ENCODE data around the gene TTC17.

TTC17 gene

DNA sequence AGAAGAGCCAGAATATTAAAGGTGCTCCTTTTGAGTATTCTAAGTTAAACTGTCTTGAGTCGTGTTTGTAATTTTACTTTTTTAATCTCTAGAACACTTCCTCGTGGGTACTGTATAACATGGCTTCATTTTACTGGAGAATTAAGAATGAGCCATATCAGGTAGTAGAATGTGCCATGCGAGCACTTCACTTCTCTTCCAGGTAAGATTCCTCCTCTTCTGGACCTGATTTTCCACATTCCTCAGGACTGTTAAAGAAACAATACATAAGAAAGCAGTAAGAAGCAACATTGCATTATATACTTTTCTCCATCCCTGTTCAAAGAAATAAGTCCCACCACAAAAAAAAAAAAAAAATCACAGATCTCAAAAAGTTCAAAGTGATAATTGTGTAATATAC is 37.9 kb downstream of the TTC17 start:
- no peak overlapping the region for H3K4me3 ChIP-seq (ENCODE audit: insufficient read depth, low read length, poor library complexity, severe bottlenecking)
- H3K27me3 ChIP-seq (ENCODE audit: low read length) = no peaks in the 10 kb centered on the region
- no peak overlapping the region for H3K27ac ChIP-seq (ENCODE audit: low read depth, low read length)
- no peak overlapping the region for H3K9ac ChIP-seq (ENCODE audit: low read length)
- H2AFZ ChIP-seq (ENCODE audit: low read depth, low read length, severe bottlenecking) = no peak overlapping the region
- H3F3A ChIP-seq (ENCODE audit: insufficient read depth) = no peaks in the 10 kb centered on the region
- no peaks in the 10 kb centered on the region for H3K79me2 ChIP-seq (ENCODE audit: insufficient read depth, low read length)
- no peaks in the 10 kb centered on the region for H4K20me1 ChIP-seq (ENCODE audit: low read depth, low read length)
- no peaks in the 10 kb centered on the region for H3K9me3 ChIP-seq (ENCODE audit: insufficient read depth, low read length)
- H3K4me2 ChIP-seq (ENCODE audit: low read depth, low read length, poor library complexity, severe bottlenecking) = no peak overlapping the region
- TF ChIP-seq EZH2phosphoT487 (conservative IDR thresholded peaks at IDR 0.05; ENCODE audit: low read length) = no peak
- TF ChIP-seq, protein P1, sequence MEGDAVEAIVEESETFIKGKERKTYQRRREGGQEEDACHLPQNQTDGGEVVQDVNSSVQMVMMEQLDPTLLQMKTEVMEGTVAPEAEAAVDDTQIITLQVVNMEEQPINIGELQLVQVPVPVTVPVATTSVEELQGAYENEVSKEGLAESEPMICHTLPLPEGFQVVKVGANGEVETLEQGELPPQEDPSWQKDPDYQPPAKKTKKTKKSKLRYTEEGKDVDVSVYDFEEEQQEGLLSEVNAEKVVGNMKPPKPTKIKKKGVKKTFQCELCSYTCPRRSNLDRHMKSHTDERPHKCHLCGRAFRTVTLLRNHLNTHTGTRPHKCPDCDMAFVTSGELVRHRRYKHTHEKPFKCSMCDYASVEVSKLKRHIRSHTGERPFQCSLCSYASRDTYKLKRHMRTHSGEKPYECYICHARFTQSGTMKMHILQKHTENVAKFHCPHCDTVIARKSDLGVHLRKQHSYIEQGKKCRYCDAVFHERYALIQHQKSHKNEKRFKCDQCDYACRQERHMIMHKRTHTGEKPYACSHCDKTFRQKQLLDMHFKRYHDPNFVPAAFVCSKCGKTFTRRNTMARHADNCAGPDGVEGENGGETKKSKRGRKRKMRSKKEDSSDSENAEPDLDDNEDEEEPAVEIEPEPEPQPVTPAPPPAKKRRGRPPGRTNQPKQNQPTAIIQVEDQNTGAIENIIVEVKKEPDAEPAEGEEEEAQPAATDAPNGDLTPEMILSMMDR (IDR thresholded peaks at IDR 0.05; ENCODE audit: insufficient read depth, low read length, poor library complexity, severe bottlenecking) = no peak
- H3K9me2 ChIP-seq (replicated peaks; ENCODE audit: insufficient read depth, low read length) = no peaks in the 10 kb centered on the region
- H3K36me3 ChIP-seq (ENCODE audit: low read length) = peaks cover 42% of the 10 kb centered on the region; the same call in 1 of the 2 replicates

DNA sequence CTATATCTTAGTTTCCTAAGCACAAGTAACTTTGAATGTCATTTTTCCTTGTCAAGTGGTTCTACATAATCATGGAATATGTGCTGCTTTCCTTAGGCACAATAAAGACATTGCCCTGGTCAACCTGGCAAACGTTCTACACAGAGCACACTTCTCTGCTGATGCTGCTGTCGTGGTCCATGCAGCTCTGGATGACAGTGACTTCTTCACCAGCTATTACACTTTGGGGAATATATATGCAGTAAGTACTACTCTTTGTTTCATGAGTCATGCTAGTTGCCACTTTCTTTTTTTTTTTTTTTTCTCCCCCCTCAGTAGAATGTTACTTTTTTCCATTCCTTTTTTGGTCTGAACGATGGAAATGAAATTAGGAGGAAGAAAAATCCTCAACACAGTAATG is 38.5 kb downstream of the TTC17 start:
- Histone ChIP-seq H3K36me3 (ENCODE audit: low read length) (peaks cover 40% of the 10 kb centered on the region), H3F3A (ENCODE audit: insufficient read depth) (no peaks in the 10 kb centered on the region), H3K9me2 (replicated peaks; ENCODE audit: insufficient read depth, low read length) (no peaks in the 10 kb centered on the region), H3K27ac (ENCODE audit: low read depth, low read length) (no peak overlapping the region), H3K4me3 (ENCODE audit: insufficient read depth, low read length, poor library complexity, severe bottlenecking) (no peak overlapping the region), H4K20me1 (ENCODE audit: low read depth, low read length) (no peaks in the 10 kb centered on the region), H3K79me2 (ENCODE audit: insufficient read depth, low read length) (no peaks in the 10 kb centered on the region), H2AFZ (ENCODE audit: low read depth, low read length, severe bottlenecking) (no peak overlapping the region), H3K27me3 (ENCODE audit: low read length) (no peaks in the 10 kb centered on the region), H3K4me2 (ENCODE audit: low read depth, low read length, poor library complexity, severe bottlenecking) (no peak overlapping the region), H3K9ac (ENCODE audit: low read length) (no peak overlapping the region), H3K9me3 (ENCODE audit: insufficient read depth, low read length) (no peaks in the 10 kb centered on the region)
- no peak for TF ChIP-seq EZH2phosphoT487 (conservative IDR thresholded peaks at IDR 0.05; ENCODE audit: low read length)
- TF ChIP-seq, protein P1 (IDR thresholded peaks at IDR 0.05; ENCODE audit: insufficient read depth, low read length, poor library complexity, severe bottlenecking) = no peak

DNA sequence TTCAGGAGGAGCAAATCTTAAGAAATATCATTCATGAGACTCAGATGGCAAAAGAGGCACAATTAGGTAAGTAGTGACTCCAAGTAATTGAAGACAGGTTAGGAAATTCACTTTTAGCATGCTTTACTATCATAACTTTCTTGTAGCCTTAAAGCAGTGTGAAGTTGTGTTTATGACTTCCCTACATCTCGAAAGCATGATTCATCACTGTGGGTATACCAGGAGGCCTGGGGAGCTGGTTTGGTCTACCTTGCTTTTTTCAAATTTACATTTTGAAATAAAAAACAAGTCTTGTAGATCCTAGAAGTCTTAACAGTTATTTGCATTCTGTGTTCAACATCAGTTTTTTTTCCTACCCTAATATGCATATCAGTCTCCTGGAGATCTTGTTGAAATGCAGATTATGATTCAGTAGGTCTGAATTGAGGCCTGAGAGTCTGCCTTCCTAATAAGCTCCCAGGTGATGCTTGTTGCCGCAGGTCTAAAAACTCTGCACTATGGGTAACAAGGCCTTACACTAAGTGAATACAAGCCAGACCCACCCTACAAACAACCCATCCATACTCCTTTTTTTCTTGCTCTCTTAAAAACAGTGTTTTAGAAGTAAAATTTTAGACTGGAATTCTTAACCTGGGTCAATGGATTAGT is 41.4 kb downstream of the TTC17 start:
- Histone ChIP-seq H4K20me1 (ENCODE audit: low read depth, low read length) (no peaks in the 10 kb centered on the region), H3K9me2 (replicated peaks; ENCODE audit: insufficient read depth, low read length) (no peaks in the 10 kb centered on the region), H3F3A (ENCODE audit: insufficient read depth) (no peaks in the 10 kb centered on the region), H3K36me3 (ENCODE audit: low read length) (peaks cover 49% of the 10 kb centered on the region), H3K4me3 (ENCODE audit: insufficient read depth, low read length, poor library complexity, severe bottlenecking) (no peak overlapping the region), H3K4me2 (ENCODE audit: low read depth, low read length, poor library complexity, severe bottlenecking) (no peak overlapping the region), H2AFZ (ENCODE audit: low read depth, low read length, severe bottlenecking) (no peak overlapping the region), H3K9ac (ENCODE audit: low read length) (no peak overlapping the region), H3K27me3 (ENCODE audit: low read length) (no peaks in the 10 kb centered on the region), H3K27ac (ENCODE audit: low read depth, low read length) (no peak overlapping the region), H3K79me2 (ENCODE audit: insufficient read depth, low read length) (no peaks in the 10 kb centered on the region), H3K9me3 (ENCODE audit: insufficient read depth, low read length) (no peaks in the 10 kb centered on the region)
- no peak for TF ChIP-seq EZH2phosphoT487 (conservative IDR thresholded peaks at IDR 0.05; ENCODE audit: low read length)
- TF ChIP-seq, protein P1 (IDR thresholded peaks at IDR 0.05; ENCODE audit: insufficient read depth, low read length, poor library complexity, severe bottlenecking) = no peak

Data from SU-DHL-6 (cell line).